GM23338 (cell line): Measurements from ENCODE around the gene FBXL19. TPM values are rescaled to one million over a fixed set of nuclear protein-coding genes. Genes with fewer than 3 reads are reported as not detected.

Source experiments
- ATAC-seq: fragments of 200-7000 bp; cut with Tn5 transposase; 3 replicates; pipeline ENCODE4 v1.9.1; 2020
- DNase-seq: peaks from one replicate; pipeline ENCODE4 v3.0.0-alpha.2; 2015; ENCODE audit warnings: low spot score
- H2AFZ ChIP-seq: fragments of 200-600 bp; sonication (generic); 2 replicates; pipeline ENCODE4 v1.8.0; 2016; ENCODE audit warnings: antibody characterized with exemption, mild to moderate bottlenecking, moderate library complexity
- H3F3A ChIP-seq: fragments of 200-600 bp; sonication (generic); replicated peaks from 2 replicates; pipeline ENCODE4 v1.8.0; 2017; ENCODE audit warnings: antibody characterized with exemption, mixed run types, low read depth
- H3K27ac ChIP-seq: fragments of 200-600 bp; sonication (generic); 2 replicates; pipeline ENCODE4 v1.6.1; 2016; ENCODE audit warnings: low read depth
- H3K27me3 ChIP-seq: fragments of 200-600 bp; sonication (generic); 2 replicates; pipeline ENCODE4 v1.8.0; 2016; ENCODE audit warnings: mild to moderate bottlenecking, mixed run types, moderate library complexity; ENCODE audit not compliant: insufficient read depth
- H3K36me3 ChIP-seq: fragments of 200-600 bp; sonication (generic); 2 replicates; pipeline ENCODE4 v1.8.0; 2016; ENCODE audit warnings: mild to moderate bottlenecking; ENCODE audit not compliant: insufficient read depth
- H3K4me1 ChIP-seq: fragments of 200-600 bp; sonication (generic); 2 replicates; pipeline ENCODE4 v1.8.0; 2016; ENCODE audit warnings: mild to moderate bottlenecking, moderate library complexity; ENCODE audit not compliant: insufficient read depth
- H3K4me2 ChIP-seq: fragments of 200-600 bp; sonication (generic); 2 replicates; pipeline ENCODE4 v1.7.1; 2017; ENCODE audit warnings: mixed run types
- H3K4me3 ChIP-seq: fragments of 200-600 bp; sonication (generic); 2 replicates; pipeline ENCODE4 v1.6.1; 2016; ENCODE audit warnings: mixed run types
- H3K79me2 ChIP-seq: fragments of 200-600 bp; sonication (generic); replicated peaks from 2 replicates; pipeline ENCODE4 v1.8.0; 2017; ENCODE audit warnings: mild to moderate bottlenecking; ENCODE audit not compliant: insufficient read depth
- H3K9me2 ChIP-seq: fragments of 200-600 bp; sonication (generic); 2 replicates; pipeline ENCODE4 v1.8.0; 2017; ENCODE audit not compliant: insufficient read depth
- H4K20me1 ChIP-seq: fragments of 200-600 bp; sonication (generic); replicated peaks from 2 replicates; pipeline ENCODE4 v1.8.0; 2017; ENCODE audit warnings: mild to moderate bottlenecking; ENCODE audit not compliant: insufficient read depth
- H3K27ac Mint-ChIP-seq: 2 replicates; pipeline ENCODE4 v1.8.0; 2020; ENCODE audit warnings: inconsistent platforms, mild to moderate bottlenecking, moderate library complexity, mixed read lengths
- H3K27me3 Mint-ChIP-seq: 3 replicates; pipeline ENCODE4 v1.8.0; 2022; ENCODE audit warnings: low read depth, mild to moderate bottlenecking, moderate library complexity, mixed read lengths, inconsistent platforms; ENCODE audit not compliant: insufficient read depth, poor library complexity
- H3K36me3 Mint-ChIP-seq: 3 replicates; pipeline ENCODE4 v1.8.0; 2021; ENCODE audit warnings: low read depth, mild to moderate bottlenecking, inconsistent platforms, moderate library complexity, mixed read lengths
- H3K4me1 Mint-ChIP-seq: 3 replicates; pipeline ENCODE4 v1.8.0; 2020; ENCODE audit warnings: mild to moderate bottlenecking, inconsistent platforms, mixed read lengths
- H3K4me3 Mint-ChIP-seq: 3 replicates; pipeline ENCODE4 v1.8.0; 2021; ENCODE audit warnings: moderate library complexity, mild to moderate bottlenecking, inconsistent platforms, mixed read lengths
- H3K9me3 Mint-ChIP-seq: 3 replicates; pipeline ENCODE4 v1.8.0; 2020; ENCODE audit warnings: moderate library complexity, mild to moderate bottlenecking, inconsistent platforms, mixed read lengths
- CREB1 ChIP-seq: fragments of 250-450 bp; sonication (Bioruptor Pico); IDR thresholded peaks from 2 replicates; pipeline ENCODE4 v1.5.0; 2020; ENCODE audit warnings: low read depth, mild to moderate bottlenecking, moderate library complexity
- CTCF ChIP-seq, 2 experiments: fragments of 200-600 bp in 1 of 2; sonication (generic) in 1 of 2; conservative IDR thresholded peaks; 2 replicates each; pipeline versions ENCODE4 v1.5.1 to v1.6.1; 2016 to 2017; ENCODE audit warnings: antibody characterized with exemption in 2 of 2, low read depth in 2 of 2, mild to moderate bottlenecking in 2 of 2, moderate library complexity in 1 of 2
- EZH2 ChIP-seq: fragments of 200-600 bp; sonication (generic); IDR thresholded peaks from one replicate; pipeline ENCODE4 v1.8.0; 2017; ENCODE audit warnings: antibody characterized with exemption, mild to moderate bottlenecking, low read depth; ENCODE audit not compliant: unreplicated experiment
- EZH2phosphoT487 ChIP-seq: fragments of 200-600 bp; sonication (generic); IDR thresholded peaks from one replicate; pipeline ENCODE4 v1.8.1; 2018; ENCODE audit warnings: antibody characterized with exemption; ENCODE audit not compliant: unreplicated experiment
- JUNB ChIP-seq: IDR thresholded peaks from one replicate; pipeline ENCODE4 v1.6.1; 2016; ENCODE audit warnings: antibody characterized with exemption; ENCODE audit not compliant: unreplicated experiment
- NANOG ChIP-seq: IDR thresholded peaks from 2 replicates; pipeline ENCODE4 v1.6.1; 2016; ENCODE audit warnings: antibody characterized with exemption, borderline replicate concordance
- POLR2AphosphoS5 ChIP-seq: IDR thresholded peaks from 2 replicates; pipeline ENCODE4 v1.6.1; 2016; ENCODE audit warnings: antibody characterized with exemption, low read depth
- REST ChIP-seq: IDR thresholded peaks from one replicate; pipeline ENCODE4 v1.6.1; 2018; ENCODE audit warnings: antibody characterized with exemption; ENCODE audit not compliant: unreplicated experiment
- STAT1 ChIP-seq: IDR thresholded peaks from one replicate; pipeline ENCODE4 v1.6.1; 2016; ENCODE audit warnings: antibody characterized with exemption; ENCODE audit not compliant: unreplicated experiment
- ZNF114 ChIP-seq: fragments of 250-450 bp; sonication (Bioruptor Pico); IDR thresholded peaks from 2 replicates; pipeline ENCODE4 v1.5.0; 2020; ENCODE audit warnings: mild to moderate bottlenecking, moderate library complexity
- ZNF331 ChIP-seq: fragments of 250-450 bp; sonication (Bioruptor Pico); IDR thresholded peaks from 2 replicates; pipeline ENCODE4 v1.5.0; 2020; ENCODE audit warnings: low read depth, mild to moderate bottlenecking, moderate library complexity
- ZNF462 ChIP-seq: fragments of 250-450 bp; sonication (Bioruptor Pico); IDR thresholded peaks from 2 replicates; pipeline ENCODE4 v1.5.0; 2020; ENCODE audit warnings: mild to moderate bottlenecking, moderate library complexity
- polyA plus RNA-seq: library from polyadenylated mRNA; unstranded; fragments of >200 nt; fragmentation: Nextera tagmentation; extraction: Ambion mirVana; gene quantifications from 2 replicates; pipeline ENCODE4 v1.2.1, GENCODE V29; 2016
- total RNA-seq: library from RNA; depleted of rRNA; stranded (reverse); fragments of >200 nt; shearing (Covaris generic); gene quantifications from 2 replicates; pipeline ENCODE4 v1.2.3, GENCODE V29; 2014
- TF ChIP-seq, protein P1 (sequence below): IDR thresholded peaks from 2 replicates; pipeline ENCODE4 v1.6.1; 2016; ENCODE audit warnings: antibody characterized with exemption

The FBXL19 gene
- total and polyA plus RNA-seq, 2 experiments from 2014 or later = 12.5 to 71.5 TPM

DNA sequence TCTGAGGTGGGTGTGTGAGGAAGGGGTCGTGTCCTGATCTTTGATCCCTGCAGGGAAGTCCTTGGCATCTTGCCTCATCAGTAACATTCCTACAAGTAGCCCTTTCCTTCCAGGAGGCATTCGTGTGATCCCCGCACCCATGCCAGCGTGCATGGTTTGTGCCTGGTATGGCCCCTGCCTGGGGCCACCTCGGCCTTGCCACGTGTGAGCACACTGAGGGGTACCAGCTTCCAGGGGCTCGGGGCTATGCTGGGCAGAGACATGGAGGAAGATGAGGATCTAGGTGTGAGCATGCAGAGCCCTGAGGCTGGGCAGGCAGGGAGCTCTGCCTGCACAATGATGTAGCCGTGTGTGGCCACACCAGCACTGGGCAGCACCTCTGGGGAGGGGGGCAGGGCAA lies 67.7 kb downstream of the FBXL19 start:
- DNase-seq (no peak), ATAC-seq (no peak)
- H3K4me1 Mint-ChIP-seq = peaks cover 4% of the 10 kb centered on the region; the same call in 2 of the 3 replicates
- no peaks in the 10 kb centered on the region for H3K27me3 ChIP-seq
- TF ChIP-seq ZNF114 (CRISPR knock-in tag) (no peak), ZNF331 (CRISPR knock-in tag) (no peak), ZNF462 (no peak), REST (no peak), POLR2AphosphoS5 (no peak), EZH2 (no peak), EZH2phosphoT487 (no peak), CTCF (conservative IDR thresholded peaks at IDR 0.05; ENCODE audit: low read depth in 2 of 2) (no peak), NANOG (no peak), CREB1 (no peak), STAT1 (no peak), JUNB (no peak)
- TF ChIP-seq, protein P1, sequence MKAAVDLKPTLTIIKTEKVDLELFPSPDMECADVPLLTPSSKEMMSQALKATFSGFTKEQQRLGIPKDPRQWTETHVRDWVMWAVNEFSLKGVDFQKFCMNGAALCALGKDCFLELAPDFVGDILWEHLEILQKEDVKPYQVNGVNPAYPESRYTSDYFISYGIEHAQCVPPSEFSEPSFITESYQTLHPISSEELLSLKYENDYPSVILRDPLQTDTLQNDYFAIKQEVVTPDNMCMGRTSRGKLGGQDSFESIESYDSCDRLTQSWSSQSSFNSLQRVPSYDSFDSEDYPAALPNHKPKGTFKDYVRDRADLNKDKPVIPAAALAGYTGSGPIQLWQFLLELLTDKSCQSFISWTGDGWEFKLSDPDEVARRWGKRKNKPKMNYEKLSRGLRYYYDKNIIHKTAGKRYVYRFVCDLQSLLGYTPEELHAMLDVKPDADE = no peak
- no peaks in the 10 kb centered on the region for H3K9me3 Mint-ChIP-seq
- H3K4me2 ChIP-seq = no peak overlapping the region
- peaks cover 14% of the 10 kb centered on the region for H3K27me3 Mint-ChIP-seq
- peaks cover 6% of the 10 kb centered on the region; the same call in 1 of the 2 replicates for H3F3A ChIP-seq
- H3K36me3 ChIP-seq = no peaks in the 10 kb centered on the region
- peaks cover 10% of the 10 kb centered on the region for H3K4me1 ChIP-seq
- H3K27ac ChIP-seq = no peak overlapping the region
- no peaks in the 10 kb centered on the region for H3K9me2 ChIP-seq
- no peaks in the 10 kb centered on the region; the same call in 1 of the 2 replicates for H4K20me1 ChIP-seq
- no peak overlapping the region for H3K4me3 ChIP-seq
- H3K27ac Mint-ChIP-seq = no peak overlapping the region
- H3K79me2 ChIP-seq = no peaks in the 10 kb centered on the region
- H2AFZ ChIP-seq = no peak overlapping the region
- no peak overlapping the region for H3K4me3 Mint-ChIP-seq
- peaks cover 4% of the 10 kb centered on the region; the same call in 1 of the 3 replicates for H3K36me3 Mint-ChIP-seq
